ENCODE data around the gene FAM185A.
"Not testable (repeated sequence)": the region's sequence is repeated elsewhere in the genome, so short reads cannot be mapped to it uniquely, and the experiment has no call there.

FAM185A gene

GRCh38 chr7:102748605-102749444 lies at the start of gene FAM185A:
FAM185A (plus strand) TSS chr7:102748999; CDS start chr7:102749208, 209 bp downstream.
- DNase-seq: peak; percentile 99

- DNase-seq: not testable (repeated sequence)
Measured at GRCh38 chr7:102713011-102713690, 35.6 kb upstream of the FAM185A start.

- DNase-seq: not testable (repeated sequence)
Measured at GRCh38 chr7:102713691-102714080, 35.1 kb upstream of the FAM185A start.

GRCh38 chr7:102714774-102715522 lies 33.9 kb upstream of the FAM185A start:
- not testable (repeated sequence) for DNase-seq

- DNase-seq: not testable (repeated sequence)
Measured at GRCh38 chr7:102715718-102716117, 33.1 kb upstream of the FAM185A start.

GRCh38 chr7:102718491-102718890 lies 30.3 kb upstream of the FAM185A start:
- not testable (repeated sequence) for DNase-seq

- DNase-seq: not testable (repeated sequence)
Measured at GRCh38 chr7:102726170-102726569, 22.6 kb upstream of the FAM185A start.

GRCh38 chr7:102729670-102730069 lies 19.1 kb upstream of the FAM185A start:
- DNase-seq: not testable (repeated sequence)

- not testable (repeated sequence) for DNase-seq
Measured at GRCh38 chr7:102730431-102730830, 18.4 kb upstream of the FAM185A start.

GRCh38 chr7:102742002-102742771 lies 6.6 kb upstream of the FAM185A start:
- not testable (repeated sequence) for DNase-seq

GRCh38 chr7:102743861-102744260 lies 4.9 kb upstream of the FAM185A start:
- not testable (repeated sequence) for DNase-seq

- peak; percentile 13 for DNase-seq
Measured at GRCh38 chr7:102745494-102746288, 3.1 kb upstream of the FAM185A start.

- not testable (repeated sequence) for DNase-seq
Measured at GRCh38 chr7:102749445-102749786, 617 bp downstream of the FAM185A start.

- not testable (repeated sequence) for DNase-seq
Measured at GRCh38 chr7:102758227-102758626, 9.4 kb downstream of the FAM185A start.

GRCh38 chr7:102759934-102760333 lies 11.1 kb downstream of the FAM185A start:
- DNase-seq: not testable (repeated sequence)

- not testable (repeated sequence) for DNase-seq
Measured at GRCh38 chr7:102761234-102761633, 12.4 kb downstream of the FAM185A start.

- DNase-seq: not testable (repeated sequence)
Measured at GRCh38 chr7:102763295-102763905, 14.6 kb downstream of the FAM185A start.

GRCh38 chr7:102769657-102770192 lies 20.9 kb downstream of the FAM185A start:
- DNase-seq: not testable (repeated sequence)

GRCh38 chr7:102770467-102770866 lies 21.7 kb downstream of the FAM185A start:
- not testable (repeated sequence) for DNase-seq

- not testable (repeated sequence) for DNase-seq
Measured at GRCh38 chr7:102776217-102776616, 27.4 kb downstream of the FAM185A start.

- not testable (repeated sequence) for DNase-seq
Measured at GRCh38 chr7:102778663-102779062, 29.9 kb downstream of the FAM185A start.
